Activated CD8-positive, alpha-beta memory T cell treated with anti-CD3 and anti-CD28 coated beads, Interleukin-2, amount 50 U/mL, for 4 hours (primary cell): Measurements from ENCODE around the gene M6PR.
"Not testable (repeated sequence)": the region's sequence is repeated elsewhere in the genome, so short reads cannot be mapped to it uniquely, and the experiment has no call there.

Experiments
- DNase-seq: peaks from one replicate; pipeline ENCODE4 v3.0.0-alpha.2; 2020

Gene M6PR

GRCh38 chr12:8911606-8912268 is 37.7 kb downstream of the M6PR start:
- DNase-seq = no peak

- no peak for DNase-seq
Observed at GRCh38 chr12:8909752-8910151, 39.7 kb downstream of the M6PR start.

- no peak for DNase-seq
Observed at GRCh38 chr12:8907513-8907912, 41.9 kb downstream of the M6PR start.

GRCh38 chr12:8906266-8907180 is 42.9 kb downstream of the M6PR start:
- DNase-seq = no peak

GRCh38 chr12:8905546-8905945 is 43.9 kb downstream of the M6PR start:
- no peak for DNase-seq

- no peak for DNase-seq
Observed at GRCh38 chr12:8904665-8905064, 44.8 kb downstream of the M6PR start.

- no peak for DNase-seq
Observed at GRCh38 chr12:8903646-8904045, 45.8 kb downstream of the M6PR start.

- not testable (repeated sequence) for DNase-seq
Observed at GRCh38 chr12:8902703-8903102, 46.7 kb downstream of the M6PR start.

GRCh38 chr12:8899830-8900229 is 49.6 kb downstream of the M6PR start:
- no peak for DNase-seq

- no peak for DNase-seq
Observed at GRCh38 chr12:8897081-8897480, 52.4 kb downstream of the M6PR start.

- DNase-seq = no peak
Observed at GRCh38 chr12:8894986-8895385, 54.5 kb downstream of the M6PR start.

GRCh38 chr12:8894378-8894777 is 55.1 kb downstream of the M6PR start:
- DNase-seq = no peak

GRCh38 chr12:8891976-8892375 is 57.5 kb downstream of the M6PR start:
- DNase-seq = no peak
